Gastroesophageal sphincter (tissue), 4 donors: ENCODE measurements around the gene KHDC4. TPM values are rescaled to one million over a fixed set of nuclear protein-coding genes. Genes with fewer than 3 reads are reported as not detected.
A peak's percentile ranks its signal among the peaks of the same experiment; 100 is the strongest.

Experiments
- ATAC-seq: fragments of 150-250 bp; one replicate; pipeline ENCODE4 v1.9.1; 2016; ENCODE audit warnings: mild to moderate bottlenecking, moderate library complexity
- H3K27ac ChIP-seq, 4 donors: fragments of 200-600 bp; sonication (generic) in 3 of 4; 1 replicate in 3 of 4; 2 replicates in 1 of 4; pipeline ENCODE4 v1.5.1; 2016 to 2019
- H3K27me3 ChIP-seq: fragments of 200-600 bp; sonication (generic); one replicate; pipeline ENCODE4 v1.5.1; 2019
- H3K36me3 ChIP-seq, 2 donors: fragments of 200-600 bp; sonication (generic); one replicate each; pipeline ENCODE4 v1.5.1; 2019; ENCODE audit warnings: control low read depth in 1 of 2
- H3K4me1 ChIP-seq, 3 donors: fragments of 200-600 bp; sonication (generic); 1 replicate in 2 of 3; 2 replicates in 1 of 3; pipeline ENCODE4 v1.5.1; 2016 to 2019; ENCODE audit warnings: control low read depth in 2 of 3
- H3K4me3 ChIP-seq, 2 donors: fragments of 200-600 bp; sonication (generic); one replicate each; pipeline ENCODE4 v1.5.1; 2019; ENCODE audit warnings: mild to moderate bottlenecking in 1 of 2, moderate library complexity in 1 of 2
- H3K9me3 ChIP-seq, 3 donors: fragments of 200-600 bp; sonication (generic); one replicate each; pipeline ENCODE4 v1.5.1; 2017 to 2019; ENCODE audit warnings: control low read depth in 2 of 3
- CTCF ChIP-seq, 4 experiments: fragments of 200-600 bp in 2 of 4; fragments of 450-650 bp in 2 of 4; sonication (generic) in 1 of 4; IDR thresholded peaks; one replicate each; pipeline ENCODE4 v1.5.1; 2017 to 2019; ENCODE audit warnings: antibody characterized with exemption in 4 of 4, mild to moderate bottlenecking in 2 of 4, moderate library complexity in 2 of 4
- EP300 ChIP-seq: sonication (generic); formaldehyde crosslinking; IDR thresholded peaks from one replicate; pipeline ENCODE4 v1.6.1; 2017; ENCODE audit warnings: antibody characterized with exemption, mild to moderate bottlenecking
- POLR2A ChIP-seq, 2 donors: fragments of 450-650 bp; IDR thresholded peaks; one replicate each; pipeline ENCODE4 v1.6.1; 2017; ENCODE audit warnings: antibody characterized with exemption in 2 of 2, mild to moderate bottlenecking in 2 of 2, moderate library complexity in 1 of 2
- POLR2AphosphoS5 ChIP-seq: sonication (generic); formaldehyde crosslinking; IDR thresholded peaks from one replicate; pipeline ENCODE4 v1.6.1; 2017; ENCODE audit warnings: antibody characterized with exemption
- WGBS, 2 donors: methylation state at CpG; one replicate each; pipeline ENCODE4 v1.1.5; 2018; ENCODE audit warnings: low coverage in 1 of 2; 5-methylcytosine and 5-hydroxymethylcytosine counted together
- total RNA-seq, 4 donors: library from RNA; depleted of rRNA; stranded (reverse); fragments of >200 nt; gene quantifications; one replicate each; pipeline ENCODE4 v1.1.0, GENCODE V29; 2016

Gene KHDC4
- total RNA-seq, 4 donors from 2014 or later, result 20.4 to 57.4 (median 34.6) TPM

- Histone ChIP-seq H3K4me1 (peaks cover 11 to 69% (median 38%) of the 10 kb centered on the region in 3 donors), H3K4me3 (peak overlapping the region; percentile 59 to 100), H3K9me3 (no peaks in the 10 kb centered on the region), H3K27ac (peak overlapping the region; percentile 83 to 96 (median 92)), H3K27me3 (no peaks in the 10 kb centered on the region), H3K36me3 (peaks cover 0 to 30% of the 10 kb centered on the region in 2 donors)
- TF ChIP-seq CTCF (IDR thresholded peaks at IDR 0.05) (no peak), POLR2A (IDR thresholded peaks at IDR 0.05) (no peak), EP300 (no peak), POLR2AphosphoS5 (no peak)
- no peak for ATAC-seq
- 73 to 77% methylated on average over 12 to 15 of the region's 24 CpGs for WGBS, 2 donors
Measured at GRCh38 chr1:155934936-155935590, 850 bp upstream of the KHDC4 start.

GRCh38 chr1:155933591-155934096 is 569 bp downstream of the KHDC4 start:
- Histone ChIP-seq H3K27me3 (no peaks in the 10 kb centered on the region), H3K4me3 (peak overlapping the region; percentile 59 to 100), H3K36me3 (peaks cover 0 to 44% of the 10 kb centered on the region in 2 donors), H3K4me1 (peaks cover 11 to 68% (median 36%) of the 10 kb centered on the region in 3 donors), H3K27ac (peak overlapping the region; percentile 83 to 96 (median 92)), H3K9me3 (no peaks in the 10 kb centered on the region)
- ATAC-seq, result no peak
- 3 to 10% methylated on average over 7 to 10 of the region's 10 CpGs for WGBS, 2 donors
- TF ChIP-seq POLR2AphosphoS5, result no peak
- TF ChIP-seq CTCF (IDR thresholded peaks at IDR 0.05), result no peak
- TF ChIP-seq POLR2A (IDR thresholded peaks at IDR 0.05), result no peak
- TF ChIP-seq EP300, result no peak

GRCh38 chr1:155932487-155932886 is 1.7 kb downstream of the KHDC4 start:
- 69 to 76% methylated on average over 4 of the region's 5 CpGs for WGBS, 2 donors
- ATAC-seq, result no peak
- TF ChIP-seq CTCF (IDR thresholded peaks at IDR 0.05) (no peak), EP300 (no peak), POLR2A (IDR thresholded peaks at IDR 0.05) (no peak), POLR2AphosphoS5 (no peak)
- H3K4me1 ChIP-seq, result peaks cover 11 to 58% (median 32%) of the 10 kb centered on the region in 3 donors
- H3K4me3 ChIP-seq, result peak overlapping the region in 1 of 2 donors; percentile 59
- H3K36me3 ChIP-seq, result peaks cover 0 to 56% of the 10 kb centered on the region in 2 donors
- H3K9me3 ChIP-seq, result no peaks in the 10 kb centered on the region
- peak overlapping the region in 1 of 4 donors; percentile 83 for H3K27ac ChIP-seq
- no peaks in the 10 kb centered on the region for H3K27me3 ChIP-seq

GRCh38 chr1:155932081-155932480 is 2.1 kb downstream of the KHDC4 start:
- 63 to 90% methylated on average over 1 of the region's 1 CpG for WGBS, 2 donors
- H3K27me3 ChIP-seq, result no peaks in the 10 kb centered on the region
- H3K4me1 ChIP-seq, result peaks cover 11 to 58% (median 32%) of the 10 kb centered on the region in 3 donors
- no peak for TF ChIP-seq POLR2A (IDR thresholded peaks at IDR 0.05)
- no peak for TF ChIP-seq EP300
- no peak for TF ChIP-seq CTCF (IDR thresholded peaks at IDR 0.05)
- TF ChIP-seq POLR2AphosphoS5, result no peak
- H3K4me3 ChIP-seq, result peak overlapping the region in 1 of 2 donors; percentile 26
- ATAC-seq, result no peak
- H3K36me3 ChIP-seq, result peaks cover under 1 to 60% of the 10 kb centered on the region in 2 donors
- H3K9me3 ChIP-seq, result no peaks in the 10 kb centered on the region
- no peak overlapping the region for H3K27ac ChIP-seq
